ENCODE measurements around the gene ITPR2.
A peak's percentile ranks its signal among the peaks of the same experiment; 100 is the strongest.

The ITPR2 gene

GRCh38 chr12:26488351-26488750 is 344.6 kb downstream of the ITPR2 start:
- no peak overlapping the region for H3K18ac ChIP-seq (ENCODE audit: low read depth in 1 of 2, low read length in 2 of 2)

GRCh38 chr12:26473291-26473690 is 359.7 kb downstream of the ITPR2 start:
- H3K4me3 ChIP-seq (ENCODE audit: insufficient read depth in 1 of 2, low read depth in 1 of 2, low read length in 2 of 2), result peak overlapping the region in 1 of 2 experiments; percentile 36
- H3K9me3 ChIP-seq (ENCODE audit: control insufficient read depth, low read length), result no peaks in the 10 kb centered on the region
- no peak overlapping the region for H2BK15ac ChIP-seq (ENCODE audit: low read depth, poor library complexity, severe bottlenecking)
- no peak overlapping the region for H2BK5ac ChIP-seq (ENCODE audit: low read depth, low read length, poor library complexity, severe bottlenecking)
- H3K4me1 ChIP-seq (ENCODE audit: control insufficient read depth, insufficient read depth, low read depth, low read length), result no peaks in the 10 kb centered on the region
- H4K91ac ChIP-seq (ENCODE audit: low read length), result no peak overlapping the region
- DNase-seq, result no peak
- H2AFZ ChIP-seq (ENCODE audit: low read depth, low read length), result no peak overlapping the region
- H3K27ac ChIP-seq (ENCODE audit: low read length, poor library complexity, severe bottlenecking), result peak overlapping the region; percentile 21
- no peaks in the 10 kb centered on the region for H3K27me3 ChIP-seq (ENCODE audit: control insufficient read depth in 1 of 2, insufficient read depth in 1 of 2, low read length in 2 of 2)
- no peak overlapping the region for H3K18ac ChIP-seq (ENCODE audit: low read depth in 1 of 2, low read length in 2 of 2)
- H4K8ac ChIP-seq (ENCODE audit: low read length), result no peak overlapping the region
- H3K9ac ChIP-seq (ENCODE audit: low read length), result peak overlapping the region; percentile 2
- peaks cover 0 to 6% of the 10 kb centered on the region in 2 experiments for H3K36me3 ChIP-seq (ENCODE audit: control insufficient read depth in 1 of 2, insufficient read depth in 2 of 2, low read depth in 1 of 2, low read length in 2 of 2)
- no peak overlapping the region for H3K4me2 ChIP-seq (ENCODE audit: low read length, poor library complexity, severe bottlenecking)
- no peak overlapping the region for H2AK5ac ChIP-seq (ENCODE audit: low read length, severe bottlenecking)
- H3K23ac ChIP-seq (ENCODE audit: low read length in 2 of 2), result no peak overlapping the region
- no peak overlapping the region for H3K14ac ChIP-seq (ENCODE audit: low read length in 2 of 2)
- no peaks in the 10 kb centered on the region for H3K79me1 ChIP-seq (replicated peaks; ENCODE audit: low read length, poor library complexity, severe bottlenecking)
- no peak overlapping the region for H2BK120ac ChIP-seq (ENCODE audit: low read depth, low read length)
- 81% methylated on average over 1 of the region's 1 CpG for WGBS
- H3K4ac ChIP-seq (ENCODE audit: low read depth in 1 of 2, low read length in 2 of 2), result no peak overlapping the region
- H2BK12ac ChIP-seq (ENCODE audit: low read length in 2 of 2), result no peak overlapping the region

More at GRCh38 chr12:26488351-26488750, 344.6 kb downstream of the ITPR2 start:
- Histone ChIP-seq H4K8ac (ENCODE audit: low read length) (no peak overlapping the region), H2AK5ac (ENCODE audit: low read length, severe bottlenecking) (no peak overlapping the region), H3K4me2 (ENCODE audit: low read length, poor library complexity, severe bottlenecking) (no peak overlapping the region), H2BK15ac (ENCODE audit: low read depth, poor library complexity, severe bottlenecking) (no peak overlapping the region), H3K27ac (ENCODE audit: low read length, poor library complexity, severe bottlenecking) (no peak overlapping the region), H3K9ac (ENCODE audit: low read length) (no peak overlapping the region), H3K9me3 (ENCODE audit: control insufficient read depth, low read length) (no peaks in the 10 kb centered on the region), H4K91ac (ENCODE audit: low read length) (no peak overlapping the region), H2BK12ac (ENCODE audit: low read length in 2 of 2) (no peak overlapping the region), H3K79me1 (replicated peaks; ENCODE audit: low read length, poor library complexity, severe bottlenecking) (no peaks in the 10 kb centered on the region), H3K4me3 (ENCODE audit: insufficient read depth in 1 of 2, low read depth in 1 of 2, low read length in 2 of 2) (no peak overlapping the region), H2AFZ (ENCODE audit: low read depth, low read length) (no peak overlapping the region), H3K36me3 (ENCODE audit: control insufficient read depth in 1 of 2, insufficient read depth in 2 of 2, low read depth in 1 of 2, low read length in 2 of 2) (no peaks in the 10 kb centered on the region), H3K23ac (ENCODE audit: low read length in 2 of 2) (no peak overlapping the region), H2BK5ac (ENCODE audit: low read depth, low read length, poor library complexity, severe bottlenecking) (no peak overlapping the region), H3K27me3 (ENCODE audit: control insufficient read depth in 1 of 2, insufficient read depth in 1 of 2, low read length in 2 of 2) (no peaks in the 10 kb centered on the region), H3K4me1 (ENCODE audit: control insufficient read depth, insufficient read depth, low read depth, low read length) (no peaks in the 10 kb centered on the region), H2BK120ac (ENCODE audit: low read depth, low read length) (no peak overlapping the region), H3K4ac (ENCODE audit: low read depth in 1 of 2, low read length in 2 of 2) (no peak overlapping the region), H3K14ac (ENCODE audit: low read length in 2 of 2) (no peak overlapping the region)
- WGBS, result no CpG with 5 or more reads among the region's 1 CpG
- DNase-seq, result no peak

GRCh38 chr12:26471560-26471959 is 361.4 kb downstream of the ITPR2 start:
- Histone ChIP-seq H3K79me1 (replicated peaks; ENCODE audit: low read length, poor library complexity, severe bottlenecking) (no peaks in the 10 kb centered on the region), H3K9ac (ENCODE audit: low read length) (no peak overlapping the region), H2BK5ac (ENCODE audit: low read depth, low read length, poor library complexity, severe bottlenecking) (no peak overlapping the region), H3K4me3 (ENCODE audit: insufficient read depth in 1 of 2, low read depth in 1 of 2, low read length in 2 of 2) (no peak overlapping the region), H2BK120ac (ENCODE audit: low read depth, low read length) (no peak overlapping the region), H2AK5ac (ENCODE audit: low read length, severe bottlenecking) (no peak overlapping the region), H2BK12ac (ENCODE audit: low read length in 2 of 2) (no peak overlapping the region), H3K9me3 (ENCODE audit: control insufficient read depth, low read length) (no peaks in the 10 kb centered on the region), H3K4me1 (ENCODE audit: control insufficient read depth, insufficient read depth, low read depth, low read length) (no peaks in the 10 kb centered on the region), H4K8ac (ENCODE audit: low read length) (no peak overlapping the region), H3K14ac (ENCODE audit: low read length in 2 of 2) (no peak overlapping the region), H3K27me3 (ENCODE audit: control insufficient read depth in 1 of 2, insufficient read depth in 1 of 2, low read length in 2 of 2) (no peaks in the 10 kb centered on the region), H3K27ac (ENCODE audit: low read length, poor library complexity, severe bottlenecking) (no peak overlapping the region), H3K4ac (ENCODE audit: low read depth in 1 of 2, low read length in 2 of 2) (no peak overlapping the region), H3K18ac (ENCODE audit: low read depth in 1 of 2, low read length in 2 of 2) (no peak overlapping the region), H2BK15ac (ENCODE audit: low read depth, poor library complexity, severe bottlenecking) (no peak overlapping the region), H3K36me3 (ENCODE audit: control insufficient read depth in 1 of 2, insufficient read depth in 2 of 2, low read depth in 1 of 2, low read length in 2 of 2) (peaks cover 0 to 6% of the 10 kb centered on the region in 2 experiments), H3K23ac (ENCODE audit: low read length in 2 of 2) (no peak overlapping the region), H2AFZ (ENCODE audit: low read depth, low read length) (no peak overlapping the region), H4K91ac (ENCODE audit: low read length) (no peak overlapping the region), H3K4me2 (ENCODE audit: low read length, poor library complexity, severe bottlenecking) (no peak overlapping the region)
- DNase-seq, result no peak

GRCh38 chr12:26469421-26470180 is 363.4 kb downstream of the ITPR2 start:
- no peaks in the 10 kb centered on the region for H3K9me3 ChIP-seq (ENCODE audit: control insufficient read depth, low read length)
- H3K36me3 ChIP-seq (ENCODE audit: control insufficient read depth in 1 of 2, insufficient read depth in 2 of 2, low read depth in 1 of 2, low read length in 2 of 2), result peaks cover 0 to 2% of the 10 kb centered on the region in 2 experiments
- no peaks in the 10 kb centered on the region for H3K79me1 ChIP-seq (replicated peaks; ENCODE audit: low read length, poor library complexity, severe bottlenecking)
- no peak overlapping the region for H3K4me3 ChIP-seq (ENCODE audit: insufficient read depth in 1 of 2, low read depth in 1 of 2, low read length in 2 of 2)
- no peak overlapping the region for H2BK5ac ChIP-seq (ENCODE audit: low read depth, low read length, poor library complexity, severe bottlenecking)
- no peaks in the 10 kb centered on the region for H3K4me1 ChIP-seq (ENCODE audit: control insufficient read depth, insufficient read depth, low read depth, low read length)
- 95% methylated on average over 5 of the region's 6 CpGs for WGBS
- H4K91ac ChIP-seq (ENCODE audit: low read length), result no peak overlapping the region
- H3K4ac ChIP-seq (ENCODE audit: low read depth in 1 of 2, low read length in 2 of 2), result no peak overlapping the region
- H3K9ac ChIP-seq (ENCODE audit: low read length), result no peak overlapping the region
- H2BK15ac ChIP-seq (ENCODE audit: low read depth, poor library complexity, severe bottlenecking), result no peak overlapping the region
- H2BK12ac ChIP-seq (ENCODE audit: low read length in 2 of 2), result no peak overlapping the region
- H3K18ac ChIP-seq (ENCODE audit: low read depth in 1 of 2, low read length in 2 of 2), result no peak overlapping the region
- H3K23ac ChIP-seq (ENCODE audit: low read length in 2 of 2), result no peak overlapping the region
- H4K8ac ChIP-seq (ENCODE audit: low read length), result no peak overlapping the region
- no peak overlapping the region for H3K14ac ChIP-seq (ENCODE audit: low read length in 2 of 2)
- no peak for DNase-seq
- H3K4me2 ChIP-seq (ENCODE audit: low read length, poor library complexity, severe bottlenecking), result no peak overlapping the region
- H2BK120ac ChIP-seq (ENCODE audit: low read depth, low read length), result no peak overlapping the region
- no peaks in the 10 kb centered on the region for H3K27me3 ChIP-seq (ENCODE audit: control insufficient read depth in 1 of 2, insufficient read depth in 1 of 2, low read length in 2 of 2)
- no peak overlapping the region for H3K27ac ChIP-seq (ENCODE audit: low read length, poor library complexity, severe bottlenecking)
- H2AFZ ChIP-seq (ENCODE audit: low read depth, low read length), result no peak overlapping the region
- H2AK5ac ChIP-seq (ENCODE audit: low read length, severe bottlenecking), result no peak overlapping the region

Measured in mesenchymal stem cell (in vitro differentiated cells and primary cell).